ENCODE data around the gene DLX3. TPM values are rescaled to one million over a fixed set of nuclear protein-coding genes. Genes with fewer than 3 reads are reported as not detected.

DLX3 gene
- total and polyA plus RNA-seq, 2 of the 8 experiments (the other 6 are each of a cell fraction or from before 2014, with no cell fraction given): 0.15 to 0.20 TPM

DNA sequence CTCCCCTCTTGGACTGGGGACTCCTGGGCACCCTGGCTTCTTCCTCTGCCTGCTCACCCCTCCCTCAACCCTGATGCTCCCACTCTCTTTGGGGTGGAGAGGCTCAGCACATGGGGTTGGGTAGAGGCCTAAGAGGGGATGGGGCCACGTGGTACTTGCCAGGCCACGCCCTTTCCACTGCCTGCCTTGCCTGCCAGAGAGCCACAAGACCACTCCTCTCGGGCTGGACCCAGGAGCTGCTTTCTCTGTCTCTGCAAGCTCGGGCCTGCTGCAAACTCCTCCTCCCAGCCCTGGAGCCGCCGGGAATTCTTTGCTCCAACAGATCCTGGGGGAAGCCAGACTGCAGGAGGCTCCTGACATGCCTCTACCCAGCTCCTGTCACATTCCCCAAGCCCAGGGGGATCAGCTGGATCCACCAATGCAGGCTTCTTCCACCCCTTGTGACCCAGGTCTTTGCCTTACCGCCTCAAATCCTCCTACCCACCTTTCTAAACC lies 14.3 kb downstream of the DLX3 start:
- Histone ChIP-seq H3K23me2 (ENCODE audit: low read depth, low read length) (no peaks in the 10 kb centered on the region; the same call in 1 of the 2 replicates), H2BK12ac (ENCODE audit: low read depth, low read length) (peak overlapping the region; percentile 40; the same call in 1 of the 2 replicates), H3K14ac (ENCODE audit: insufficient read length) (no peak overlapping the region), H2BK5ac (ENCODE audit: low read depth, low read length) (no peak overlapping the region), H3K79me2 (ENCODE audit: control insufficient read depth in 1 of 2, insufficient read depth in 2 of 2, low read length in 2 of 2) (no peaks in the 10 kb centered on the region), H3K79me1 (ENCODE audit: low read depth, low read length) (no peaks in the 10 kb centered on the region), H2BK20ac (ENCODE audit: low read length) (0 out of 2 replicates have a peak overlapping the region, but pooled peaks have one; percentile 64), H4K20me1 (replicated peaks in 1 of 2; ENCODE audit: control insufficient read depth in 1 of 2, insufficient read depth in 2 of 2, low read length in 2 of 2) (no peaks in the 10 kb centered on the region), H3K4me1 (replicated peaks in 1 of 4; ENCODE audit: control insufficient read depth in 3 of 4, insufficient read depth in 4 of 4, low read length in 3 of 4) (peaks cover 3 to 25% (median 14%) of the 10 kb centered on the region in 4 experiments), H3K4me3 (ENCODE audit: extremely low read depth in 1 of 4, insufficient read depth in 2 of 4, low read depth in 3 of 4, low read length in 4 of 4) (no peak overlapping the region), H4K91ac (replicated peaks; ENCODE audit: insufficient read length, low read length) (no peak overlapping the region), H3K36me3 (ENCODE audit: control insufficient read depth in 2 of 4, insufficient read depth in 4 of 4, low read length in 3 of 4) (no peaks in the 10 kb centered on the region), H3K9me3 (ENCODE audit: insufficient read depth in 2 of 2, low read depth in 1 of 2, low read length in 1 of 2) (no peaks in the 10 kb centered on the region), H4K8ac (ENCODE audit: extremely low read depth, insufficient read depth, low read length) (no peak overlapping the region), H3K18ac (ENCODE audit: extremely low read depth, low read length) (peak overlapping the region; percentile 48; the same call in 1 of the 2 replicates), H3K4ac (replicated peaks; ENCODE audit: insufficient read length, low read depth, low read length) (no peak overlapping the region), H3K56ac (replicated peaks; ENCODE audit: insufficient read length, low read depth, low read length) (no peak overlapping the region), H2BK15ac (ENCODE audit: low read length) (peak overlapping the region; percentile 90; the same call in 1 of the 2 replicates), H2AK5ac (ENCODE audit: low read depth, low read length) (peak overlapping the region; percentile 46; the same call in 1 of the 2 replicates), H2AFZ (ENCODE audit: low read length) (no peak overlapping the region; the same call in 1 of the 2 replicates), H4K5ac (ENCODE audit: insufficient read length, low read depth, low read length) (no peak overlapping the region), H3K4me2 (ENCODE audit: insufficient read depth in 1 of 2, low read depth in 2 of 2, low read length in 2 of 2) (peak overlapping the region; percentile 18 to 30; a peak in 3 of 4 replicates), H3K27ac (ENCODE audit: low read depth, low read length) (no peak overlapping the region), H3K27me3 (replicated peaks in 1 of 4; ENCODE audit: control insufficient read depth in 3 of 4, extremely low read depth in 1 of 4, insufficient read depth in 3 of 4, low read length in 3 of 4) (peaks cover 1 to 37% (median 18%) of the 10 kb centered on the region in 4 experiments), H3K23ac (ENCODE audit: insufficient read length) (no peak overlapping the region), H3K9ac (replicated peaks in 1 of 4; ENCODE audit: extremely low read depth in 1 of 4, low read depth in 3 of 4, low read length in 3 of 4) (no peak overlapping the region), H2BK120ac (replicated peaks; ENCODE audit: low read depth, low read length) (no peak overlapping the region)
- DNase-seq (ENCODE audit: low read depth in 1 of 2, low spot score in 2 of 2): peak; percentile 64 to 72
- ChIA-PET POLR2A (ENCODE audit: partially characterized antibody) (interaction anchor here (0.8 to 1.0 kb wide), 2 partner anchors 8 to 13 kb away, joined by 3 to 4 read pairs; no protein-coding TSS in a partner anchor), CTCF (ENCODE audit: partially characterized antibody) (interaction anchor here (0.7 to 15.2 kb wide), 10 partner anchors 11 to 120 kb away, joined by 3 to 398 read pairs (median 4); partner anchors contain the start of gene DLX3)
- 7% methylated on average over 7 of the region's 7 CpGs; no CpG with 5 or more reads in 1 of the 2 experiments for WGBS, 2 experiments (ENCODE audit: extremely low coverage in 1 of 2, insufficient coverage in 1 of 2, insufficient read length in 1 of 2, insufficient replicate concordance in 2 of 2, low coverage in 1 of 2, low lambda C conversion rate in 2 of 2, missing lambda C conversion rate in 1 of 2)
- FAIRE-seq: peak; percentile 83
- TF ChIP-seq NANOG (IDR thresholded peaks at IDR 0.05; ENCODE audit: insufficient read depth, low read depth, low read length, poor library complexity, severe bottlenecking): no peak
- TF ChIP-seq, protein P1, sequence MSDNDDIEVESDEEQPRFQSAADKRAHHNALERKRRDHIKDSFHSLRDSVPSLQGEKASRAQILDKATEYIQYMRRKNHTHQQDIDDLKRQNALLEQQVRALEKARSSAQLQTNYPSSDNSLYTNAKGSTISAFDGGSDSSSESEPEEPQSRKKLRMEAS (IDR thresholded peaks at IDR 0.05): peak; percentile 91
- TF ChIP-seq EP300 (IDR thresholded peaks at IDR 0.05; ENCODE audit: borderline replicate concordance in 1 of 2, low read depth in 2 of 2, low read length in 2 of 2): no peak
- TF ChIP-seq, protein P2, sequence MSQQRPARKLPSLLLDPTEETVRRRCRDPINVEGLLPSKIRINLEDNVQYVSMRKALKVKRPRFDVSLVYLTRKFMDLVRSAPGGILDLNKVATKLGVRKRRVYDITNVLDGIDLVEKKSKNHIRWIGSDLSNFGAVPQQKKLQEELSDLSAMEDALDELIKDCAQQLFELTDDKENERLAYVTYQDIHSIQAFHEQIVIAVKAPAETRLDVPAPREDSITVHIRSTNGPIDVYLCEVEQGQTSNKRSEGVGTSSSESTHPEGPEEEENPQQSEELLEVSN (IDR thresholded peaks at IDR 0.05): peak; percentile 54; the same call in 1 of the 2 replicates
- TF ChIP-seq, protein P3, sequence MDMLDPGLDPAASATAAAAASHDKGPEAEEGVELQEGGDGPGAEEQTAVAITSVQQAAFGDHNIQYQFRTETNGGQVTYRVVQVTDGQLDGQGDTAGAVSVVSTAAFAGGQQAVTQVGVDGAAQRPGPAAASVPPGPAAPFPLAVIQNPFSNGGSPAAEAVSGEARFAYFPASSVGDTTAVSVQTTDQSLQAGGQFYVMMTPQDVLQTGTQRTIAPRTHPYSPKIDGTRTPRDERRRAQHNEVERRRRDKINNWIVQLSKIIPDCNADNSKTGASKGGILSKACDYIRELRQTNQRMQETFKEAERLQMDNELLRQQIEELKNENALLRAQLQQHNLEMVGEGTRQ (IDR thresholded peaks at IDR 0.05; ENCODE audit: low read length): peak; percentile 86
- 0 out of 2 replicates have a peak, but pooled peaks have one; percentile 16 for TF ChIP-seq GABPA (IDR thresholded peaks at IDR 0.05; ENCODE audit: borderline replicate concordance, insufficient read depth, low read length)
- no peak for TF ChIP-seq POLR2A (IDR thresholded peaks at IDR 0.05; ENCODE audit: control extremely low read depth in 1 of 2, low read depth in 2 of 2, low read length in 2 of 2)
- TF ChIP-seq RAD21 (IDR thresholded peaks at IDR 0.05 in 1 of 2, conservative IDR thresholded peaks at IDR 0.05 in 1 of 2; ENCODE audit: low read depth in 2 of 2, low read length in 2 of 2): 0 out of 4 replicates have a peak, but pooled peaks of 1 of the 2 experiments have one; percentile 13
- peak; percentile 50; the same call in 1 of the 2 replicates for TF ChIP-seq TBP (IDR thresholded peaks at IDR 0.05; ENCODE audit: low read depth, low read length)
